ENCODE measurements around the gene ABHD8.
"Not testable (repeated sequence)": the region's sequence is repeated elsewhere in the genome, so short reads cannot be mapped to it uniquely, and the experiment has no call there.

The ABHD8 gene

GRCh38 chr19:17279436-17279835, 23.8 kb downstream of the ABHD8 start:
- Histone ChIP-seq H3K27me3 (ENCODE audit: control insufficient read depth, insufficient read depth, low read length) (peaks cover 9% of the 10 kb centered on the region), H3K27ac (ENCODE audit: low read depth, low read length) (no peak overlapping the region), H3K4me3 (ENCODE audit: low read length) (no peak overlapping the region), H3K9ac (ENCODE audit: low read length) (no peak overlapping the region), H3K36me3 (ENCODE audit: control insufficient read depth, insufficient read depth, low read length) (peaks cover 13% of the 10 kb centered on the region), H3K4me1 (ENCODE audit: control insufficient read depth, insufficient read depth, low read length) (no peaks in the 10 kb centered on the region)

DNA sequence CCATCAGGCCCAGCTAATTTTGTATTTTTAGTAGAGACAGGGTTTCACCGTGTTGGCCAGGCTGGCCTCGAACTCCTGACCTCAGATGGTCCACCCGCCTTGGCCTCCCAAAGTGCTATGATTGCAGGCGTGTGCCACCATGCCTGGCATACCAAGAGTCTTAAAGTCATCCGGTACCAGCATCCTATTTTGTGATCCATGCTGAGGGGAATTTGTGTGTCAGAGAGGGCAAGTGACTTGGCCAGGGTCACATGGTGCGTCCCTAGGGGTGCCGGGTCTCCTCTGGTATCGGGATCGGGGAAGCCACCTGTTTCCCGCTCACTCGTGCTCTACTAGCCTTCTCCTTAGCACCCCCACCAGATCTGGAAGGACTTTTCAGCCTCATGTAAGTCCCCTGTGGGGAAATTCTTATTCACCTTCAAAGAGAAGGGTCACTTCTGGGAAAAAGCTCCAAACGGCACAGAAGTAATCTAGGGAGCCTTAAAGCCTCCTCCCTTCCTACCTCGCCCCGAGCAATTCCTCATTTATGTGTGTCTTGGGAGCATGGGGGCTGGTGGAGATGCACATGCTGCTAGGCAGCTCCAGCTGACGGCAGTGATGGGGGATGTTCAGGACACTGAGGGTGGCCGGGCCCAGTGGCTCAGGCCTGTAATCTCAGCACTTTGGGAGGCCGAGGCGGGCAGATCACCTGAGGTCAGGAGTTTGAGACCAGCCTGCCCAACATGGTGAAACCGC, 27.6 kb downstream of the ABHD8 start:
- no peak overlapping the region for H3K4me3 ChIP-seq (ENCODE audit: low read length)
- H3K4me1 ChIP-seq (ENCODE audit: control insufficient read depth, insufficient read depth, low read length): no peaks in the 10 kb centered on the region
- no peak overlapping the region for H3K27ac ChIP-seq (ENCODE audit: low read depth, low read length)
- no peaks in the 10 kb centered on the region for H3K27me3 ChIP-seq (ENCODE audit: control insufficient read depth, insufficient read depth, low read length)
- peaks cover 32% of the 10 kb centered on the region for H3K36me3 ChIP-seq (ENCODE audit: control insufficient read depth, insufficient read depth, low read length)
- no peak overlapping the region for H3K9ac ChIP-seq (ENCODE audit: low read length)

- not testable (repeated sequence) for H3K4me1 ChIP-seq (ENCODE audit: control insufficient read depth, insufficient read depth, low read length); H3K4me3 ChIP-seq (ENCODE audit: low read length); H3K27me3 ChIP-seq (ENCODE audit: control insufficient read depth, insufficient read depth, low read length); H3K9ac ChIP-seq (ENCODE audit: low read length); H3K27ac ChIP-seq (ENCODE audit: low read depth, low read length)
- H3K36me3 ChIP-seq (ENCODE audit: control insufficient read depth, insufficient read depth, low read length): peaks cover 34% of the 10 kb centered on the region
These were observed 28.3 kb downstream of the ABHD8 start for GRCh38 chr19:17274892-17275291.

- Histone ChIP-seq H3K4me1 (ENCODE audit: control insufficient read depth, insufficient read depth, low read length) (peaks cover 6% of the 10 kb centered on the region), H3K27me3 (ENCODE audit: control insufficient read depth, insufficient read depth, low read length) (no peaks in the 10 kb centered on the region), H3K4me3 (ENCODE audit: low read length) (no peak overlapping the region), H3K36me3 (ENCODE audit: control insufficient read depth, insufficient read depth, low read length) (peaks cover 16% of the 10 kb centered on the region), H3K27ac (ENCODE audit: low read depth, low read length) (no peak overlapping the region), H3K9ac (ENCODE audit: low read length) (no peak overlapping the region)
These were observed 34.5 kb downstream of the ABHD8 start for GRCh38 chr19:17268754-17269153.

GRCh38 chr19:17266975-17267788, 36.0 kb downstream of the ABHD8 start, which contains the start of gene BABAM1:
BABAM1 (plus strand) TSS chr19:17267443; CDS start chr19:17268807, 1,364 bp downstream.
- peaks cover 11% of the 10 kb centered on the region for H3K36me3 ChIP-seq (ENCODE audit: control insufficient read depth, insufficient read depth, low read length)
- peaks cover 6% of the 10 kb centered on the region for H3K4me1 ChIP-seq (ENCODE audit: control insufficient read depth, insufficient read depth, low read length)
- H3K27ac ChIP-seq (ENCODE audit: low read depth, low read length): peak within 1 kb of the TSS; percentile 79
- H3K9ac ChIP-seq (ENCODE audit: low read length): peak within 1 kb of the TSS; percentile 97
- H3K27me3 ChIP-seq (ENCODE audit: control insufficient read depth, insufficient read depth, low read length): no peaks in the 10 kb centered on the region
- H3K4me3 ChIP-seq (ENCODE audit: low read length): peak within 1 kb of the TSS; percentile 99

GRCh38 chr19:17266589-17266974, 36.6 kb downstream of the ABHD8 start:
- H3K27me3 ChIP-seq (ENCODE audit: control insufficient read depth, insufficient read depth, low read length): no peaks in the 10 kb centered on the region
- H3K4me1 ChIP-seq (ENCODE audit: control insufficient read depth, insufficient read depth, low read length): peaks cover 6% of the 10 kb centered on the region
- H3K4me3 ChIP-seq (ENCODE audit: low read length): peak overlapping the region; percentile 44
- H3K27ac ChIP-seq (ENCODE audit: low read depth, low read length): peak overlapping the region; percentile 79
- peaks cover 8% of the 10 kb centered on the region for H3K36me3 ChIP-seq (ENCODE audit: control insufficient read depth, insufficient read depth, low read length)
- H3K9ac ChIP-seq (ENCODE audit: low read length): no peak overlapping the region

- Histone ChIP-seq H3K36me3 (ENCODE audit: control insufficient read depth, insufficient read depth, low read length) (peaks cover 2% of the 10 kb centered on the region), H3K9ac (ENCODE audit: low read length) (no peak overlapping the region), H3K4me3 (ENCODE audit: low read length) (no peak overlapping the region), H3K4me1 (ENCODE audit: control insufficient read depth, insufficient read depth, low read length) (peaks cover 6% of the 10 kb centered on the region), H3K27ac (ENCODE audit: low read depth, low read length) (no peak overlapping the region), H3K27me3 (ENCODE audit: control insufficient read depth, insufficient read depth, low read length) (no peaks in the 10 kb centered on the region)
These were observed 37.2 kb downstream of the ABHD8 start for GRCh38 chr19:17266026-17266425.

- Histone ChIP-seq H3K9ac (ENCODE audit: low read length) (no peak within 1 kb of the TSS), H3K4me3 (ENCODE audit: low read length) (peak within 1 kb of the TSS; percentile 10), H3K36me3 (ENCODE audit: control insufficient read depth, insufficient read depth, low read length) (no peaks in the 10 kb centered on the region), H3K27me3 (ENCODE audit: control insufficient read depth, insufficient read depth, low read length) (no peaks in the 10 kb centered on the region), H3K4me1 (ENCODE audit: control insufficient read depth, insufficient read depth, low read length) (peaks cover 6% of the 10 kb centered on the region), H3K27ac (ENCODE audit: low read depth, low read length) (no peak within 1 kb of the TSS)
These were observed 38.6 kb downstream of the ABHD8 start, which contains the start of gene USHBP1 for GRCh38 chr19:17264641-17264979. USHBP1 (minus strand) TSS chr19:17264745; CDS start chr19:17264299, 446 bp downstream.

DNA sequence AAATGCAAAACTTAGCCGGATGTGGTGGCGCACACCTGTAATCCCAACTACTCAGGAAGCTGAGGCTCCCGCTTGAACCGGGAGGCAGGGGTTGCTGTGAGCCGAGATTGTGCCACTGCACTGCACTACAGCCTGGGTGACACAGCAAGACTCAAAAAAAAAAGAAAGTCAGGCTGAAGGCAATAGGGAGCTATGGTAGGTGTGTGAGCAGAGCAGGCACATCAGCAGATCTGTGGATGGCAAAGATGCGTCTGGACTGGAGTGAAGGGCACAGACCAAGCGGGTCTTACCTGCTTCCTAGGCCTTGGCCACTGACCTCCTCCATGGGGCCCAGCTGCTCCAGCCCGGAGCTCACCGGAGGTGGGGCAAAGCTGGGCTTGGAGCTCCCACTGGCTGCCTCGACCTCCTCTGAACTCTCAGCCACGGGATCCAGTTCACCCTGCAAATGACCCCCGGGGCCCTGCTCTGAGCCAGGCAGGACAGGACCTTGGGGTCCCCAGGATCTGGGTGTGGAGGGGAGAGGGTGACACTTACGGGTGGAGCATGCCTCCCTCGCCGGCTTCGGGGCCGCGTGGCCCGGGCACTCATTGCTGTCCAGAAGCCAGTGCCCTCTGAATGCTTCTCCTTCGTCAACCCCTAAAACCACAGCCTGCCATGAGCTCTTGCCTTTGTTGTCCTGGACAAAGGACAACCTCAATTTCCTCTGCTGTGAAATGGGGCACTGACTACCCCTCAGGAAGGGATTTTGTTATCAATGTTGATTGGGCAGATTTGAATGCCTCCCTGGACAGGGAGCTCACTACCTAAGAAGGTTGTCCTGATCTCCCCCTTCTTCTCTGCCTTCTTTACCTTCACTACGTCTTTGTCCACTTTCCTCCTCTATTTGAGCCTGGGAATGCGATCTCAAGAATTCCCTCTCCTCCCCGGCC, 39.2 kb downstream of the ABHD8 start:
- Histone ChIP-seq H3K4me1 (ENCODE audit: control insufficient read depth, insufficient read depth, low read length) (peaks cover 6% of the 10 kb centered on the region), H3K4me3 (ENCODE audit: low read length) (peak overlapping the region; percentile 10), H3K36me3 (ENCODE audit: control insufficient read depth, insufficient read depth, low read length) (no peaks in the 10 kb centered on the region), H3K27ac (ENCODE audit: low read depth, low read length) (no peak overlapping the region), H3K27me3 (ENCODE audit: control insufficient read depth, insufficient read depth, low read length) (no peaks in the 10 kb centered on the region), H3K9ac (ENCODE audit: low read length) (no peak overlapping the region)

DNA sequence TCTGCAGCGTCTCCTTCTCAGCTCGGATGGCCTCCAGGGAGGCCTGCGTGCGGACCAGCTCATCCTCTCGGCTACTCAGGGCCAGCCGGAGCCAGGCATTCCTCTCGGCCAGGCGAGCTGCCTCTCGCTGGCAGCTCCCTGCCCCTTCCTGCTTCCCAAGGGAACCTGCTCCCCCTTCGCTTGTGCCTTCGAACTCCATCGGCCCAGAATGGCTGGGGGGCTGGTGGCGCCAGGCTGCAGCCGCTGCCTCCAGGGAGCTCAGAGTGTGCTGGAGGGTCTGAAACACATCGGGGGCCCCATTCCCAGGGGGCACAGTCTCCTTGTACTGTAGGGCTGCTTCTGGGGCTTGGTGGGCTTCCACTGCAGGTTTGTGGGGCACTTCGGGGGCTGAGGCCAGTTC, 40.7 kb downstream of the ABHD8 start:
- Histone ChIP-seq H3K27me3 (ENCODE audit: control insufficient read depth, insufficient read depth, low read length) (no peaks in the 10 kb centered on the region), H3K4me3 (ENCODE audit: low read length) (no peak overlapping the region), H3K36me3 (ENCODE audit: control insufficient read depth, insufficient read depth, low read length) (no peaks in the 10 kb centered on the region), H3K9ac (ENCODE audit: low read length) (no peak overlapping the region), H3K27ac (ENCODE audit: low read depth, low read length) (no peak overlapping the region), H3K4me1 (ENCODE audit: control insufficient read depth, insufficient read depth, low read length) (peaks cover under 1% of the 10 kb centered on the region)

GRCh38 chr19:17260842-17261325, 42.3 kb downstream of the ABHD8 start:
- Histone ChIP-seq H3K4me3 (ENCODE audit: low read length) (no peak overlapping the region), H3K9ac (ENCODE audit: low read length) (no peak overlapping the region), H3K36me3 (ENCODE audit: control insufficient read depth, insufficient read depth, low read length) (no peaks in the 10 kb centered on the region), H3K27ac (ENCODE audit: low read depth, low read length) (no peak overlapping the region), H3K27me3 (ENCODE audit: control insufficient read depth, insufficient read depth, low read length) (no peaks in the 10 kb centered on the region), H3K4me1 (ENCODE audit: control insufficient read depth, insufficient read depth, low read length) (no peaks in the 10 kb centered on the region)

GRCh38 chr19:17259934-17260333, 43.3 kb downstream of the ABHD8 start:
- Histone ChIP-seq H3K4me3 (ENCODE audit: low read length) (no peak overlapping the region), H3K27ac (ENCODE audit: low read depth, low read length) (no peak overlapping the region), H3K4me1 (ENCODE audit: control insufficient read depth, insufficient read depth, low read length) (no peaks in the 10 kb centered on the region), H3K9ac (ENCODE audit: low read length) (no peak overlapping the region), H3K27me3 (ENCODE audit: control insufficient read depth, insufficient read depth, low read length) (no peaks in the 10 kb centered on the region), H3K36me3 (ENCODE audit: control insufficient read depth, insufficient read depth, low read length) (no peaks in the 10 kb centered on the region)
